ENCODE data around the gene EXOSC10. TPM values are rescaled to one million over a fixed set of nuclear protein-coding genes. Genes with fewer than 3 reads are reported as not detected.
"Not testable (repeated sequence)": the region's sequence is repeated elsewhere in the genome, so short reads cannot be mapped to it uniquely, and the experiment has no call there.

The EXOSC10 gene
- total and polyA plus RNA-seq, 9 of the 15 experiments (the other 6 are each of a cell fraction or from before 2014, with no cell fraction given): 23.4 to 150 (median 105) TPM

DNA sequence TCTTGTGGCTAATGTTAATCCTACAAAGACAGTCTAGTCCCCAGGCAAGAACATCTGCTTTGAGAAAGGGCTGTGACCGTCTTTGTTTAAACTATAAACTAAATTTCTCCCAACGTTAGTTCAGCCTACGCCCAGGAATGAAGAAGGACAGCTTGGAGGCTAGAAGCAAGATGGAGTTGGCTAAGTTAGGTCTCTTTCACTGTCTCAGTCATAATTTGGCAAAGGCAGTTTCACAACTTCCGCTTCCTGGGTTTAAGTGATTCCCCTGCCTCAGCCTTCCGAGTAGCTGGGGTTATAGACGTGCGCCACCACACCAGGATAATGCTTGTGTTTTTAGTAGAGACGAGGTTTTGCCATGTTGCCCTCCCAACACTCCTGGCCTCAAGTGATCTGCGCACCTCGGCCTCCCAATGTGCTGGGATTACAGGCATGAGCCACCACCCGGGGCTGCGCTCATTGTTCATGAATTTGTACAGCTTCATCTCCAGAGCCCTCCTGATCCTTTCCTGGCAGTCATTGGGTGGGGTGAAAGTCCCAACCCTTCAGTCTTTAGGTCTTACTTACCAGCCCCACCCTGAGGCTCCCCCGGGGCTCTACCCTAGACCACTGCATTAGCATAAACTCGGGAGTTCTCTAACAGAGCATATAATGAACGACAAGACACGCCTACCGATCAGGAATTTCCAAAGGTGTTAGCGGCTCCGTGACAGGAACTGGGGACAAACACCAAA, 47.7 kb downstream of the EXOSC10 start:
- ATAC-seq: no peak
- POLR2A ChIA-PET: interaction anchor here (0.9 to 2.8 kb wide), 6 partner anchors 9 to 48 kb away, joined by 3 to 11 read pairs (median 4); partner anchors contain the start of genes EXOSC10 and SRM
- H3K4me2 ChIP-seq (ENCODE audit: insufficient read depth, low read length): no peak overlapping the region

DNA sequence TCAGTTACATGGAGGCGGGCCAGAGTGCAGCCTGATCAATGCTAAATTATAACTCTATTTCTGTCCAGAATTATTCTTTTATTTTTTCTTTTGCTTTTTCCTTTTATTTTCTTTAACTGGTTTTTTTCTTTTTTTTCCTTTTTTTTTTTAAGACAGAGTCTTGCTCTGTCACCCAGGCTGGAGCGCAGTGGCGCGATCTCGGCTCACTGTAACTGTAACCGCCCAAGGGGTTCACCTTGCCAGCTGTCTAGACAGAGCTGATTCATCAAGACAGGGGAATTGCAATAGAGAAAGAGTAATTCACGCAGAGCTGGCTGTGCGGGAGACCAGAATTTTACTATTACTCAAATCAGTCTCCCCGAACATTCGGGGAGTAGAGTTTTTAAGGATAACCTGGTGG, 48.5 kb downstream of the EXOSC10 start:
- FAIRE-seq: not testable (repeated sequence)

More for the DNA sequence above, 47.7 kb downstream of the EXOSC10 start:
- peak overlapping the region in 1 of 2 experiments; percentile 11; a peak in 1 of 4 replicates for H3K9ac ChIP-seq (ENCODE audit: insufficient read depth in 1 of 2, low read depth in 2 of 2, low read length in 2 of 2)
- intact Hi-C loops (cut with micrococcal nuclease) (no loop called here), in situ Hi-C loops (cut with MboI) (no loop called here)
- H2AFZ ChIP-seq (ENCODE audit: low read depth, low read length): peak overlapping the region; percentile 43; the same call in 1 of the 2 replicates
- WGBS (ENCODE audit: insufficient coverage, low coverage, missing lambda C conversion rate): 37% methylated on average over 19 of the region's 19 CpGs
- H3K4me1 ChIP-seq (replicated peaks in 1 of 2; ENCODE audit: control insufficient read depth in 2 of 2, insufficient read depth in 2 of 2, low read length in 2 of 2): peaks cover 0 to 44% of the 10 kb centered on the region in 2 experiments; a peak in 3 of 5 replicates
- H3K27me3 ChIP-seq (ENCODE audit: control insufficient read depth in 2 of 2, insufficient read depth in 2 of 2, low read length in 2 of 2): no peaks in the 10 kb centered on the region
- CTCF ChIA-PET (ENCODE audit: low intra/inter-chr PET ratio): no interaction called here
- DNase-seq (ENCODE audit: extremely low read depth in 1 of 4, low spot score in 3 of 4) (peak in 1 of 4 experiments; percentile 26), FAIRE-seq (peak; percentile 69)
- peaks cover 4% of the 10 kb centered on the region for H3K9me1 ChIP-seq (ENCODE audit: control insufficient read depth, insufficient read depth, low read length)
- H3K79me2 ChIP-seq (ENCODE audit: control insufficient read depth, insufficient read depth, low read length): no peaks in the 10 kb centered on the region
- peaks cover 23% of the 10 kb centered on the region; the same call in 2 of the 3 replicates for H3K36me3 ChIP-seq (ENCODE audit: control insufficient read depth, insufficient read depth, low read length)
- H3K27ac ChIP-seq (ENCODE audit: extremely low read depth, low read depth, low read length): no peak overlapping the region
- no peaks in the 10 kb centered on the region for H3K9me3 ChIP-seq (replicated peaks; ENCODE audit: control insufficient read depth, insufficient read depth, low read depth, low read length)
- BruUV-seq (replicated peaks): no TSS peak
- no peak overlapping the region for H3K4me3 ChIP-seq
- peaks cover 14% of the 10 kb centered on the region for H4K20me1 ChIP-seq (replicated peaks; ENCODE audit: control insufficient read depth, insufficient read depth, low read length)
- TF ChIP-seq, protein P1, sequence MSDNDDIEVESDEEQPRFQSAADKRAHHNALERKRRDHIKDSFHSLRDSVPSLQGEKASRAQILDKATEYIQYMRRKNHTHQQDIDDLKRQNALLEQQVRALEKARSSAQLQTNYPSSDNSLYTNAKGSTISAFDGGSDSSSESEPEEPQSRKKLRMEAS (CRISPR knock-in tag; IDR thresholded peaks at IDR 0.05): 0 out of 2 replicates have a peak, but pooled peaks have one; percentile 16
- TF ChIP-seq PHF21A (IDR thresholded peaks at IDR 0.05; ENCODE audit: borderline replicate concordance, low read depth) (no peak), TRIM24 (IDR thresholded peaks at IDR 0.05) (no peak), XRCC3 (IDR thresholded peaks at IDR 0.05) (no peak), EWSR1 (IDR thresholded peaks at IDR 0.05; ENCODE audit: borderline replicate concordance, low read depth, partially characterized antibody) (no peak), STAT5A (IDR thresholded peaks at IDR 0.05; ENCODE audit: borderline replicate concordance, low read length) (no peak), RBM25 (IDR thresholded peaks at IDR 0.05; ENCODE audit: low read depth, low read length, severe bottlenecking) (no peak), KDM2B (CRISPR knock-in tag; IDR thresholded peaks at IDR 0.05) (no peak), ZNF785 (CRISPR knock-in tag; IDR thresholded peaks at IDR 0.05) (no peak), SNRNP70 (optimal IDR thresholded peaks at IDR 0.05; ENCODE audit: low read depth, low read length) (peak; percentile 11), TSC22D4 (tag; IDR thresholded peaks at IDR 0.05) (no peak), TAF9B (IDR thresholded peaks at IDR 0.05; ENCODE audit: partially characterized antibody) (no peak), SMAD4 (CRISPR knock-in tag; conservative IDR thresholded peaks at IDR 0.05) (no peak)

More for the DNA sequence above, 48.5 kb downstream of the EXOSC10 start:
- H3K27me3 ChIP-seq (ENCODE audit: control insufficient read depth in 2 of 2, insufficient read depth in 2 of 2, low read length in 2 of 2); DNase-seq (ENCODE audit: extremely low read depth in 1 of 4, low spot score in 3 of 4); H3K4me3 ChIP-seq; H3K79me2 ChIP-seq (ENCODE audit: control insufficient read depth, insufficient read depth, low read length); intact Hi-C loops (cut with micrococcal nuclease); H3K9me3 ChIP-seq (replicated peaks; ENCODE audit: control insufficient read depth, insufficient read depth, low read depth, low read length); H3K9me1 ChIP-seq (ENCODE audit: control insufficient read depth, insufficient read depth, low read length); BruUV-seq (replicated peaks); H3K27ac ChIP-seq (ENCODE audit: extremely low read depth, low read depth, low read length); CTCF ChIA-PET (ENCODE audit: low intra/inter-chr PET ratio); H3K9ac ChIP-seq (ENCODE audit: insufficient read depth in 1 of 2, low read depth in 2 of 2, low read length in 2 of 2); ATAC-seq; in situ Hi-C loops (cut with MboI); H3K4me2 ChIP-seq (ENCODE audit: insufficient read depth, low read length); H2AFZ ChIP-seq (ENCODE audit: low read depth, low read length): not testable (repeated sequence)
- POLR2A ChIA-PET: interaction anchor here (1.0 to 2.8 kb wide), 2 partner anchors 10 to 49 kb away, joined by 3 to 11 read pairs; partner anchors contain the start of genes EXOSC10 and SRM
- peaks cover 14% of the 10 kb centered on the region for H4K20me1 ChIP-seq (replicated peaks; ENCODE audit: control insufficient read depth, insufficient read depth, low read length)
- 55% methylated on average over 10 of the region's 10 CpGs for WGBS (ENCODE audit: insufficient coverage, low coverage, missing lambda C conversion rate)
- peaks cover 15% of the 10 kb centered on the region; the same call in 1 of the 3 replicates for H3K36me3 ChIP-seq (ENCODE audit: control insufficient read depth, insufficient read depth, low read length)
- peaks cover 0 to 48% of the 10 kb centered on the region in 2 experiments; a peak in 3 of 5 replicates for H3K4me1 ChIP-seq (replicated peaks in 1 of 2; ENCODE audit: control insufficient read depth in 2 of 2, insufficient read depth in 2 of 2, low read length in 2 of 2)

Data from K562 (cell line).